HFF-Myc (cell line): ENCODE data around the gene EXOC3L1.

Source experiments
- DNase-seq: peaks from one replicate; pipeline ENCODE4 v3.0.0-alpha.2; 2011; ENCODE audit warnings: low read depth; ENCODE audit errors: extremely low read depth
- H3K4me3 ChIP-seq: replicated peaks from 2 replicates; pipeline ENCODE4 v1.5.1; 2011; ENCODE audit warnings: low read depth, mild to moderate bottlenecking, control low read depth, low read length
- CTCF ChIP-seq: IDR thresholded peaks from 2 replicates; pipeline ENCODE4 v1.5.1; 2012; ENCODE audit warnings: mild to moderate bottlenecking, low read depth, low read length, control low read depth; ENCODE audit errors: missing control alignments

The EXOC3L1 gene

GRCh38 chr16:67151431-67152097, 38.4 kb downstream of the EXOC3L1 start:
- no peak for TF ChIP-seq CTCF
- H3K4me3 ChIP-seq = no peak overlapping the region
- no peak for DNase-seq

- peak within 1 kb of the TSS; percentile 50 for H3K4me3 ChIP-seq
- no peak for TF ChIP-seq CTCF
- DNase-seq = no peak
These were observed 39.0 kb downstream of the EXOC3L1 start, which contains the start of gene B3GNT9 for GRCh38 chr16:67150833-67151396. TSS of gene B3GNT9 (minus strand) at chr16:67150998. CDS start at chr16:67150485, 513 bp downstream.

GRCh38 chr16:67150047-67150832, 39.7 kb downstream of the EXOC3L1 start:
- peak overlapping the region; percentile 50 for H3K4me3 ChIP-seq
- no peak for DNase-seq
- TF ChIP-seq CTCF = no peak

GRCh38 chr16:67149276-67150046, 40.5 kb downstream of the EXOC3L1 start:
- no peak for DNase-seq
- H3K4me3 ChIP-seq = no peak overlapping the region
- TF ChIP-seq CTCF = no peak

- TF ChIP-seq CTCF = no peak
- no peak for DNase-seq
- H3K4me3 ChIP-seq = no peak overlapping the region
These were observed 41.2 kb downstream of the EXOC3L1 start for GRCh38 chr16:67148656-67149275.

- H3K4me3 ChIP-seq = no peak overlapping the region
- TF ChIP-seq CTCF = no peak
These were observed 41.7 kb downstream of the EXOC3L1 start for GRCh38 chr16:67148221-67148620.

More at GRCh38 chr16:67148221-67148620, 41.7 kb downstream of the EXOC3L1 start:
- DNase-seq = no peak
